HEK293 (cell line): ENCODE measurements around the gene KLK7.

ENCODE experiments used
- CTCF ChIP-seq: fragments of 450-650 bp; formaldehyde crosslinking; IDR thresholded peaks from 2 replicates; pipeline ENCODE4 v1.5.1; 2016; ENCODE audit warnings: missing biosample characterization, missing genetic modification characterization
- KLF16 ChIP-seq: fragments of 450-650 bp; formaldehyde crosslinking; IDR thresholded peaks from 2 replicates; pipeline ENCODE4 v1.5.1; 2017; ENCODE audit warnings: missing biosample characterization, missing genetic modification characterization

DNA sequence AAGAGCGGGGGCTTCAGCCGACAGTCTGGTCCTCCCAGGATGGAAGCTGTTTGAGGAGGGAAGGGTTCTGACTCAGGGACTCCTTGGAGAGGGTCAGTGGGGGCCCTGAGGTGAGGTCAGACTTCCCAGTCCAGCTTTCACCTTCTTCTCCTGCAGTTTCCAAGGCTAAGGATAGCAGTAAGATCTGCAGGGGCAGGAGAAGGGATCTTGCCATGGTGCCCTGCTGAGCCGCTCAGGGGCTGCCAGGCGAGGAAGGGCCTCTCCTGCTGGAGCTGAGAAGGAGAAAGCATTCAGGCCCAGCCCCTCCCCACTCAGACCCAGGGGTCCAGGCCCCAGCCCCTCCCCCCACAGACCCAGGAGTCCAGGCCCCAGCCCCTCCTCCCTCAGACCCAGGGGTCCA, 1.5 kb downstream of the KLK7 start:
- TF ChIP-seq KLF16 (tag by site-specific recombination) (no peak), CTCF (tag by site-specific recombination) (no peak)
